ENCODE measurements around the gene KRT1.

DNA sequence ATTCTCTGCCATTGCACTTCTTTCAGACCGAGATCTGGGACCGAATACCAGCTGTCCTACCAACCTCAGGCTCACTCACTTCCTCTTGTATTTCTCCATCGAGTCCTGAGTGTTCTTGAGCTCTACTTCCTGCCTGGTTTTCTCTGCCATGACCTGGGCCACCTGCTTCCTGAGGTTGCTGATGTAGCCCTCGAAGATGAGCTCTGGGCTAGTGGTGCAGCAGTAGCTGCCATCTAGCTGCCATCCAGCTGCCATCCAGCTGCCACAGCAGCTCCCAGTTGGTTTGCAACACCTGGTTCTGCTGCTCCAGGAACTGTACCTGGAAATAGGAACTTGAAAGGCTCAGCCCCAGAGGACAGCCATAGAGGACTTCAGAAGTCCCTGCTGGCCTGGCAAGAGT, 46.8 kb downstream of the KRT1 start:
- TF ChIP-seq, protein P1, sequence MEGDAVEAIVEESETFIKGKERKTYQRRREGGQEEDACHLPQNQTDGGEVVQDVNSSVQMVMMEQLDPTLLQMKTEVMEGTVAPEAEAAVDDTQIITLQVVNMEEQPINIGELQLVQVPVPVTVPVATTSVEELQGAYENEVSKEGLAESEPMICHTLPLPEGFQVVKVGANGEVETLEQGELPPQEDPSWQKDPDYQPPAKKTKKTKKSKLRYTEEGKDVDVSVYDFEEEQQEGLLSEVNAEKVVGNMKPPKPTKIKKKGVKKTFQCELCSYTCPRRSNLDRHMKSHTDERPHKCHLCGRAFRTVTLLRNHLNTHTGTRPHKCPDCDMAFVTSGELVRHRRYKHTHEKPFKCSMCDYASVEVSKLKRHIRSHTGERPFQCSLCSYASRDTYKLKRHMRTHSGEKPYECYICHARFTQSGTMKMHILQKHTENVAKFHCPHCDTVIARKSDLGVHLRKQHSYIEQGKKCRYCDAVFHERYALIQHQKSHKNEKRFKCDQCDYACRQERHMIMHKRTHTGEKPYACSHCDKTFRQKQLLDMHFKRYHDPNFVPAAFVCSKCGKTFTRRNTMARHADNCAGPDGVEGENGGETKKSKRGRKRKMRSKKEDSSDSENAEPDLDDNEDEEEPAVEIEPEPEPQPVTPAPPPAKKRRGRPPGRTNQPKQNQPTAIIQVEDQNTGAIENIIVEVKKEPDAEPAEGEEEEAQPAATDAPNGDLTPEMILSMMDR (IDR thresholded peaks at IDR 0.05), result no peak
- TF ChIP-seq EP300 (IDR thresholded peaks at IDR 0.05), result no peak

Measured in ovary (tissue), 3 donors.